GM18517 (cell line): ENCODE data around the gene TRAF7.

Source experiments
- ATAC-seq: cut with Tn5 transposase; IDR thresholded peaks from one replicate; pipeline ENCODE4 v1.9.1; 2021; ENCODE audit warnings: mild to moderate bottlenecking, moderate library complexity; ENCODE audit not compliant: unreplicated experiment

The TRAF7 gene

DNA sequence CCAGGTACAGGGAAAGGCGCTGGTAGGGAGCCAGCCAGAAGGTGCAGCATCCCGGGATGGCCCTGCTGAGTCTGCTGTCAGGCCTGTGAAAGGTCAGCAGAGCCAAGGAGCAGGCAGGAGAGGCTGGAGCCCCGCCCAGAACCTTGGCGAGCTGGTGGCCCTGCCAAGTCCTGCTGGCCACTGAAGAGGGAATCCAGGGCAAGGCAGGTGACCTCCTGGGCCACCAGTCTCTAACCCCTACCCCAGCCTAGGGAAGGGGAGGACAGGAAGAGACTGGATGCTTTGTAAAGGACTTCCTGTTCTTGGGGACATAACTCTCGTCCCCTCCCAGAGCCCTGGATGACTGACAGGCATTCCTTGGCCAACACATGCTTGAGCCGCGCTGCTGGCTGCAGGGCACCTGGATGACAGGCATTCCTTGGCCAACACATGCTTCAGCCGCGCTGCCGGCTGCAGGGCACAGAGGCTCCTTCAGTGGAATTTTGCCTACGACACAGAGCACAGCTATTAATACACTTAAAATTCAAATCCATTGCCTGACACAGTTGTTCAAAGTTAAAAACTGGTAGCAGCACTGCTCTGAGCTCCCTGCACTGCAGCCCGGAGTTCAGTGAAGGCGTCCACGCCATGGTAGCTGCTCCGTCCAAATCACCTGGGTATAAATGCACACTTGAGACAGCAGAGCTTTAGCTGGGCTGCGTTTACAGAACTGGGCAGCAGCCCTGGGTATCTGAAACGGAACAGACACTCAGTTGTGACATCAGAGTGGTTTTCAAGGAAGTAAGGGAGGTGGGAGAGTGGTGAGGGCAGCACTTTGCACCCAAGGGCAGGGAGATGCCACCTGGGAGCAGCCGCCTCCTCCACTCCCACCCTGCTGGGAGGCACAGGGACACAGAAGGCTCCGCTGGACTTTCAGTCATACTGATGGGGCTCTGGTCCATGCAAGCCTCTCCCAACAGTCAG is 57.1 kb downstream of the TRAF7 start:
- no peak for ATAC-seq

DNA sequence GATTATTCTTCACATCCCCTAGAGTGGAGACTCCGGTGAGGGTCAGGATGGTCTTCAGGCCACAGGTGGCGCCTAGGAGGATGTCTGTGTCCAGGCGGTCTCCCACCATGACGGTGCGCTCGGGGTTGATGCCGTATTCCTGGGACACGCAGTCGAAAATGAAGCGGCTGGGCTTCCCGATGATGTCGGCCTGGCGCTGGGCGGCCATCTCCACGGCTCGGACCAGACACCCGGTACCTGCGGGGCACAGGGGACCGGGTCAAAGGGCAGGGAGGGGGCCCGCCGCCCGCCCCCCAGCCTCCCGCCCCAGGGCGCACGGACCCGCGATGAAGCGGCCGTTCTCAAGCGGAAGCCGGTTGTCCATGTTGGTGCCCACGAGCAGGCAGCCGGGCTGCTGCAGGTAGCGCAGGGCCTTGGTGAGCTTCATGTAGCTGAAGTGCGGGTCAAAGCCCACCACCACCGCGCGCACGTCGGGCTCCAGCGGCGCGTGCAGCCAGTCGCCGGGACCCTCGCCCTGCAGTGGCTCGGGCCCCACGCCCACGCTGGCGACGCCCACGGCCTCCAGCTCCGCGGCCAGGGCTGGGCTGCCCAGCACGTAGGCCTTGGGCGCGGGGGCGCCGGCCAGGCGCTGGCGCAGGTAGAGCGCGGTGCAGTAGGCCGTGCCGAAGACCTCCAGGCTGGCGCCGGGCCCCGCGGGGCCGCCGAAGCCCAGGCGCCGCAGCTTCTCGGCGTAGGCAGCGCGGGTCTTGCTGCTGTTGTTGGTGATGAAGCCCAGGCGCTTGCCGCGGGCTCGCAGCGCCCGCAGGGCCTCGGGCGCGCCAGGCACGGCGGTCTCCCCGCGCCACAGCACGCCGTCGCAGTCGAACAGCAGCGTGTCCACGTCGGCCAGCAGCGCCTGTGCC is 58.5 kb downstream of the TRAF7 start:
- peak; percentile 20 for ATAC-seq

DNA sequence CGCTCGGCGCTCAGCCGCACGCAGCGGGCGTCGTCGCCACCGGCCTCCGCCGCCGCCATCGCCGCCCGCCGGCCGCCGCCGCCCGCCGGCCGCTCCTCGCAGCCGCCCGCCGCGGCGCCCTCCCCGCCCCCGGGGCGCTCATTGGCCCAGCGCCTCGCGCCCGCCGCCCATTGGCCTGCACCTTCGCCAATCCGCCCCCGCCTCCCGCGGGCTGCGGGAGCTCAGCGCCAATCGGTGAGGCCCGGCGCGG is 59.1 kb downstream of the TRAF7 start, which contains the start of gene PGP:
Gene PGP (minus strand): TSS at position 122 of the 250 bp plus-strand sequence. CDS start 63 bp downstream, at position 59.
- peak; percentile 77 for ATAC-seq

DNA sequence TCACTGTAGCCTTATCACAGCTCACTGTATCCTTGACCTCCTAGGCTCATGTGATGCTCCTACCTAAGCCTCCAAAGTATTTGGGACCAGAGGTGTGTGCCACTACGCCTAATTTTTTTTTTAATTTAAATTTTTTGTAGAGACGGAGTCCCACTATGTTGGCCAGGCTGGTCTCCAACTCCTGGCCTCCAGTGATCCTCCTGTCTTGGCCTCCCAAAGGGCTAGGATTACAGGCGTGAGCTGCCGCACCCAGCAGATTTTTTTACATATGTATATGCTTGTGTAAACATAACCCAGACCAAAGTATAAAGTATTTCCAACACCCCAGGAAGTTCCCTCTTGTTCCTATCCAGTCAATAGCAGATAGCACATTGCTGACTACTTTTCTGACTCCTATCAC is 60.7 kb downstream of the TRAF7 start:
- ATAC-seq, result no peak

DNA sequence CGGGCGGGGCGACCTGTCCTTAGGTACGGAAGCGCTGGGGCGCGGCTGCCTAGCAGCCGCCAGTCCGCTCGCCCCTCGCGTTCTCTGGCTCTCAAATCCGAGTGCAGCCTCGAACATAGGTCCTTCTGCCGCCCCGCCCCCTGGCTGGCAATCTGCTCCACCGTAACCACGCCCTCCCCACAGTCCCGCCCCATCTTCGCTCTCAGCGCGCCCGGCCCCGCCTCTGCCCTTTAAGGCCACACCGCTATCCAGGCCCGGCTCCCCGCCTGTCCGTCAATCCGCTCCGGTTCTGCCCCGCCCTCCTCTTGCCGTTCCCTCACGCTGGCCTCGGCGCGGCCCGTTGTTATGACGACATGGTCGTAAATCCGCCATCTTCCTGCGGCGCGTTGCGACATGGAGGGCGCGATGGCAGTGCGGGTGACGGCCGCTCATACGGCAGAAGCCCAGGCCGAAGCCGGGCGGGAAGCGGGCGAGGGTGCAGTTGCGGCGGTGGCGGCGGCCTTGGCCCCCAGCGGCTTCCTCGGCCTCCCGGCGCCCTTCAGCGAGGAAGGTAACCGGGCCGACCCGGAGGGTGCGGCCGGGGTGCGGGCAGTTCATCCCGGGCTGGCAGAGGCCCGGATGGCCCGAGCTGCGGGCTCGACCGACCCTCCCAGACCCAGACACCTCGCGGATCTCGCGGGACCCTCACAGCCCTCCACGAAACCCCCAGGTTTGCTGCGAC is 67.8 kb downstream of the TRAF7 start, which contains the start of gene E4F1:
Gene E4F1 (plus strand): TSS at position 371 of the 721 bp plus-strand sequence. CDS start 23 bp downstream, at position 394.
- ATAC-seq, result peak; percentile 88

DNA sequence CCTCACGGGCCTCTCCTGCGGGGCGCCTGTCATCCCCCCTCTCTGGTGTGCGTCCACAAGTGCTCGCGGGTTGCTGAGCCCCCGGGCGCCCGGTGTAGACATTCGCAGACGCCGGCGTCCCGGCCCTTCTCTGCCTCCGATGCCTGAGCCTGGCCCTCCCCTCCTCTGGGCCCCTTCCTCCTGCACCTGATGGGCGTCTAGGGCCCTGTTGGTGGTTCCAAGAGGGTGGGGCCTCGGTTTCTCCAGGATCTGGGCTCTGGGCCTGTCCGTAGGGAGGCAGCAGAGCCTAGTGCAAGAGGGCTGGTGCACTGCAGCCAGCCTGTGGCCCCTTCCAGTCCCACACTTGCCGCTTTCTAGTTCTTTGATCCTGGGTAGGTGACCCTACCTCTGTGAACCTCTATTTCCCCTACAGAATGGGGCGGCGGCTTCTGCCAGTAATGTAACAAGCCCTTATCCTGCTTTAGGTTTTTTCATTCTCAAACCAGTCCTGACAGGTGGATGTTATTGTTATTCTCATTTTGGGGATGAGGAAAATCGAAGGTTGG is 68.4 kb downstream of the TRAF7 start:
- ATAC-seq, result no peak

DNA sequence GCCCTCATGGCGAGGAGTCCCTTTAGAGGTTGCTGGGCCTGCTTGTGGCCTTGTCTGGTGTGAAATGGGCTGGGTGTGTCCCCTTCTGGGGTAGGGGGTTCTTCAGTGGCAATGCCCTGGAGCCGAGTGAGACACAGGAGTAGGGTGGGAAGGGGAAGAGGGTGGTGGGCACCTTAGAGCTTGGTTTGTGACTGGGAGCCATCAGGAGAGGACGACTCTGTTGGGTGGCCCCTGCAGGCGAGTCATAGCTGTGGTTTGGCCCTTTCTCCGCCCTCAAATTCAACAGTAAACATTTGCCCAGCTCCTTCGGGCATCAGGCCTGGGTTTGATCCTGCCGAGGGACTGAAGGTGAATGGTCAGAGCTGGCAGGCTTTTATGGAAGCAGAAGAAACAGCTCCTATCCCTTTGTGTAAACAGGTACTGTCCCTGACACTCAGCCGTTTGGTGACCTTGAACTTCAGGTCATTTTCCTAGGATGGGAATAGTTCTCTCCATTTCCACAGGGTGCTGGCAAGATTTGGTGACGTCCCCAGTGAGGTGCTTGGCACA is 70.7 kb downstream of the TRAF7 start:
- ATAC-seq, result no peak

DNA sequence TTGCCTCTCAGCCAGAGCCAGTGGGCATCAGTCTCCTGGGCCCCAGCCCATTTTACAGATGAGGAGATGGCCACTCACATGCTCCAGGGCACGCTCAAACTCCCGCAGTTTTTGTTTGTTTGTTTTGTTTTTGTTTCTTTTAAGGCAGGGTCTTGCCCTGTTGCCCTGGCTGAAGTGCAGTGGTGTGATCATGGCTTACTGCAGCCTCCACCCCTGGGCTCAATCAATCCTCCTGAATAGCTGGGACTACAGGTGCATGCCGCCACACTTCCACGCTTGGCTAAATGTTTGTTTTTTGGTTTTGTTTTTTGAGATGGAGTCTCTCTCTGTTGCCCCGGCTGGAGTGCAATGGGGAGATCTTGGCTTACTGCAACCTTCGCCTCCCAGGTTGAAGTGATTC is 71.3 kb downstream of the TRAF7 start:
- no peak for ATAC-seq
